IMR-90 (cell line): Measurements from ENCODE around the gene PRTFDC1. TPM values are rescaled to one million over a fixed set of nuclear protein-coding genes. Genes with fewer than 3 reads are reported as not detected.

Source experiments
- ATAC-seq: fragments of 200-7000 bp; cut with Tn5 transposase; 2 replicates; pipeline ENCODE4 v1.9.1; 2020; ENCODE audit warnings: low read depth, mild to moderate bottlenecking, moderate library complexity
- BruUV-seq: library from RNA; stranded (reverse); fragments of 400-500 nt; replicated peaks from 2 replicates; lab custom pipeline; 2021; lab: Mats Ljungman, UMichigan
- CTCF ChIA-PET: fragments of 300-600 bp; formaldehyde crosslinking; extraction: SDS; loops from one replicate; lab custom pipeline; 2021; ENCODE audit warnings: antibody characterized with exemption; lab: Yijun Ruan, JAX
- POLR2A ChIA-PET: fragments of 300-600 bp; sonication (Branson Sonifier 250); formaldehyde crosslinking; loops from one replicate; lab custom pipeline; 2022; ENCODE audit warnings: antibody characterized with exemption; ENCODE audit not compliant: unreplicated experiment; lab: Charles Lee
- DNase-seq: peaks from one replicate; pipeline ENCODE4 v3.0.0; 2013
- H2AFZ ChIP-seq: replicated peaks from 2 replicates; pipeline ENCODE3; 2013; ENCODE audit warnings: low read length, mild to moderate bottlenecking; ENCODE audit not compliant: poor library complexity
- H2AK5ac ChIP-seq: 2 replicates; pipeline ENCODE4 v1.6.1; 2013; ENCODE audit warnings: low read depth, low read length, inconsistent platforms
- H2AK9ac ChIP-seq: replicated peaks from 2 replicates; pipeline ENCODE3; 2013; ENCODE audit warnings: mild to moderate bottlenecking, low read depth, low read length, moderate library complexity; ENCODE audit not compliant: poor library complexity
- H2BK120ac ChIP-seq: 2 replicates; pipeline ENCODE4 v1.6.1; 2013; ENCODE audit warnings: low read depth, low read length, inconsistent platforms
- H2BK15ac ChIP-seq: 3 replicates; pipeline ENCODE4 v1.6.1; 2013; ENCODE audit warnings: low read depth, low read length, inconsistent platforms
- H2BK20ac ChIP-seq: 2 replicates; pipeline ENCODE4 v1.6.1; 2013; ENCODE audit warnings: low read depth, mild to moderate bottlenecking, inconsistent platforms, low read length, moderate library complexity
- H2BK5ac ChIP-seq: 2 replicates; pipeline ENCODE4 v1.6.1; 2013; ENCODE audit warnings: mild to moderate bottlenecking, low read depth, low read length, inconsistent platforms; ENCODE audit not compliant: poor library complexity, severe bottlenecking
- H3K14ac ChIP-seq: replicated peaks from 2 replicates; pipeline ENCODE4 v1.6.1; 2013; ENCODE audit warnings: low read depth, low read length, inconsistent platforms
- H3K18ac ChIP-seq: 2 replicates; pipeline ENCODE4 v1.6.1; 2013; ENCODE audit warnings: low read depth, low read length, control low read depth
- H3K23ac ChIP-seq: 2 replicates; pipeline ENCODE4 v1.6.1; 2013; ENCODE audit warnings: low read depth, low read length, inconsistent platforms
- H3K27ac ChIP-seq: 2 replicates; pipeline ENCODE4 v1.5.1; 2013; ENCODE audit warnings: mild to moderate bottlenecking, control low read depth, low read length; ENCODE audit not compliant: insufficient read depth
- H3K27me3 ChIP-seq: 2 replicates; pipeline ENCODE4 v1.6.1; 2013; ENCODE audit warnings: low read length; ENCODE audit not compliant: control insufficient read depth, insufficient read depth
- H3K36me3 ChIP-seq: 2 replicates; pipeline ENCODE4 v1.6.1; 2013; ENCODE audit warnings: low read length, mixed read lengths; ENCODE audit not compliant: control insufficient read depth, insufficient read depth
- H3K4ac ChIP-seq: 2 replicates; pipeline ENCODE4 v1.6.1; 2013; ENCODE audit warnings: low read depth, low read length, inconsistent platforms
- H3K4me1 ChIP-seq: 2 replicates; pipeline ENCODE4 v1.6.1; 2013; ENCODE audit warnings: low read length, mixed read lengths; ENCODE audit not compliant: control insufficient read depth, insufficient read depth
- H3K4me2 ChIP-seq: 2 replicates; pipeline ENCODE4 v1.6.1; 2013; ENCODE audit warnings: low read depth, mild to moderate bottlenecking, control low read depth, low read length, moderate library complexity
- H3K4me3 ChIP-seq: 2 replicates; pipeline ENCODE4 v1.5.1; 2013; ENCODE audit warnings: low read depth, mild to moderate bottlenecking, control low read depth, low read length, moderate library complexity; ENCODE audit not compliant: insufficient read depth
- H3K56ac ChIP-seq: 2 replicates; pipeline ENCODE4 v1.6.1; 2013; ENCODE audit warnings: low read length, inconsistent platforms; ENCODE audit not compliant: insufficient read depth; ENCODE audit errors: extremely low read depth
- H3K79me1 ChIP-seq, 2 experiments: 2 replicates each; pipeline ENCODE4 v1.6.1; 2013; ENCODE audit warnings: low read length in 2 of 2, inconsistent platforms in 1 of 2, low read depth in 1 of 2
- H3K9ac ChIP-seq: 2 replicates; pipeline ENCODE4 v1.6.1; 2013; ENCODE audit warnings: low read depth, low read length, control low read depth
- H3K9me1 ChIP-seq: 2 replicates; pipeline ENCODE4 v1.6.1; 2013; ENCODE audit warnings: low read length, inconsistent platforms; ENCODE audit not compliant: insufficient read depth
- H3K9me3 ChIP-seq: 2 replicates; pipeline ENCODE4 v1.6.1; 2013; ENCODE audit warnings: low read length; ENCODE audit not compliant: control insufficient read depth, insufficient read depth
- H4K20me1 ChIP-seq: 2 replicates; pipeline ENCODE4 v1.6.1; 2013; ENCODE audit warnings: low read length, inconsistent platforms; ENCODE audit not compliant: insufficient read depth
- H4K5ac ChIP-seq: 2 replicates; pipeline ENCODE4 v1.6.1; 2013; ENCODE audit warnings: mild to moderate bottlenecking, low read depth, low read length, control low read depth
- H4K8ac ChIP-seq, 2 experiments: 2 replicates each; pipeline ENCODE4 v1.6.1; 2013; ENCODE audit warnings: low read depth in 2 of 2, low read length in 2 of 2, control low read depth in 1 of 2, inconsistent platforms in 1 of 2
- H4K91ac ChIP-seq: 2 replicates; pipeline ENCODE4 v1.6.1; 2013; ENCODE audit warnings: low read depth, low read length, inconsistent platforms; ENCODE audit not compliant: insufficient read depth
- CEBPB ChIP-seq: IDR thresholded peaks from 2 replicates; pipeline ENCODE4 v1.6.1; 2012; ENCODE audit warnings: low read depth, low read length, improper control_type of control experiment
- MAFK ChIP-seq: IDR thresholded peaks from 2 replicates; pipeline ENCODE4 v1.6.1; 2012; ENCODE audit warnings: low read depth, low read length, improper control_type of control experiment
- SMC3 ChIP-seq: fragments of 150-350 bp; IDR thresholded peaks from 2 replicates; pipeline ENCODE4 v1.6.1; 2016; ENCODE audit warnings: low read depth, mild to moderate bottlenecking, antibody characterized with exemption, low read length, moderate library complexity
- WGBS, 2 experiments: methylation state at CpG; one replicate each; pipeline versions ENCODE4 v1.1.5 to v1.1.7; 2013; ENCODE audit warnings: missing lambda C conversion rate in 2 of 2; ENCODE audit not compliant: insufficient read length in 1 of 2; ENCODE audit errors: extremely low coverage in 2 of 2; 5-methylcytosine and 5-hydroxymethylcytosine counted together
- dilution Hi-C: fragments of 300-500 bp; cut with HindIII; formaldehyde crosslinking; loops from one replicate; pipeline ENCODE4 v1.14.3; 2018; ENCODE audit warnings: low sequenced_read_pairs; ENCODE audit not compliant: unreplicated experiment
- in situ Hi-C: fragments of 300-500 bp; cut with MboI; formaldehyde crosslinking; loops from 3 replicates; pipeline ENCODE4 v1.14.3; 2019; ENCODE audit warnings: low sequenced_read_pairs, inconsistent platforms, mixed read lengths
- intact Hi-C: fragments of 100-400 bp; cut with micrococcal nuclease; formaldehyde crosslinking; loops from 2 replicates; pipeline ENCODE4 v1.10.0; 2022
- polyA plus RNA-seq, 3 experiments: library from polyadenylated mRNA; depleted of rRNA; stranded (reverse); fragments of >200 nt; gene quantifications; 2 replicates each; pipeline ENCODE4 v1.2.3, GENCODE V29; 2012; ENCODE audit warnings: low replicate concordance in 1 of 3
- total RNA-seq: library from RNA; depleted of rRNA; stranded (reverse); fragments of >200 nt; gene quantifications from 2 replicates; pipeline ENCODE4 v1.2.3, GENCODE V29; 2012

PRTFDC1 gene
- total and polyA plus RNA-seq, 2 of the 4 experiments (the other 2 are of a cell fraction), result 12.3 to 17.9 TPM

GRCh38 chr10:24993237-24993958 lies 41.0 kb upstream of the PRTFDC1 start:
- no CpG with 5 or more reads among the region's 1 CpG for WGBS, 2 experiments
- no peak for TF ChIP-seq SMC3
- peak; percentile 64 for TF ChIP-seq MAFK
- 0 out of 2 replicates have a peak, but pooled peaks have one; percentile 11 for TF ChIP-seq CEBPB
- Histone ChIP-seq H3K4ac (no peak overlapping the region), H3K9ac (no peak overlapping the region), H3K23ac (no peak overlapping the region), H2AFZ (no peak overlapping the region), H3K4me2 (no peak overlapping the region), H2AK9ac (no peak overlapping the region), H3K4me1 (no peaks in the 10 kb centered on the region), H3K36me3 (no peaks in the 10 kb centered on the region), H3K9me1 (no peaks in the 10 kb centered on the region), H3K56ac (no peak overlapping the region), H2BK120ac (no peak overlapping the region), H3K4me3 (no peak overlapping the region), H4K5ac (no peak overlapping the region), H3K79me1 (no peaks in the 10 kb centered on the region), H2BK5ac (no peak overlapping the region), H4K91ac (no peak overlapping the region), H3K27me3 (no peaks in the 10 kb centered on the region), H3K14ac (no peak overlapping the region), H2AK5ac (no peak overlapping the region), H3K18ac (no peak overlapping the region), H2BK20ac (no peak overlapping the region), H4K20me1 (no peaks in the 10 kb centered on the region), H3K27ac (no peak overlapping the region), H3K9me3 (peaks cover 2% of the 10 kb centered on the region; the same call in 1 of the 2 replicates), H4K8ac (no peak overlapping the region), H2BK15ac (no peak overlapping the region)
- ChIA-PET CTCF (interaction anchor here (0.5 kb wide), 1 partner anchor 79 kb away, joined by 4 read pairs; no protein-coding TSS in a partner anchor), POLR2A (no interaction called here)
- dilution Hi-C loops, result no loop called here
- BruUV-seq, result no TSS peak
- intact Hi-C loops, result no loop called here
- DNase-seq (no peak), ATAC-seq (no peak; the same call in 1 of the 2 replicates)
- in situ Hi-C loops, result no loop called here
